ENCODE results near the gene CROCC2. TPM values are rescaled to one million over a fixed set of nuclear protein-coding genes. Genes with fewer than 3 reads are reported as not detected.
A peak's percentile ranks its signal among the peaks of the same experiment; 100 is the strongest.

The CROCC2 gene
- total and polyA plus RNA-seq, 7 experiments from 2014 or later: 0.22 TPM; not detected in 6

DNA sequence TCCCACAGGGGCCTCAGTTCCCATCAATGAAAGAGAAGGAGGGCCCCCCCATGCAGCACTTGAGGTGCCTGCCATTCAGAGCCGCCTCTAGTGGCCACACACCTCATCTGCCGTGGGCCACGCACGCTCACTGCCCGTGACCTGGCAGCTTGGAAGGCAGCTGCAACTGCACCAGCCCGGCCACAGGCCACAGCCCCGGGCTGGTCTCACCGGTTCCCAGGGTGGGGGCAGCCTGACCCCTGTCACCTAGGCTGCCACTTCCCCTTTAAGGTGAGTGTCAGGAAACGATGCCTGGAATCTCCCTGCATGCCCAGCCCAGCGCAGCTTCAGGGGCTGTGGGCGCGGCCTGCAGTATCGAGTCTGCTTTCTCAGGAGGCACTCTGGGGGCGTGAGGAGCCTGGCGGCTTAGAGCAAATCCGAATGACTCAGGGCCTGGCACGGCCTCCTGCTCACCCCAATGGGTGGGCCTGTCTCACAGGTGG, 12.7 kb upstream of the CROCC2 start:
- no peak for ATAC-seq
- peaks cover 0 to 5% (median 0%) of the 10 kb centered on the region in 7 donors for H3K4me1 Mint-ChIP-seq
- ChIA-PET CTCF (no interaction called here), POLR2A (interaction anchor here (1.1 kb wide), 1 partner anchor 56 kb away, joined by 3 read pairs; no protein-coding TSS in a partner anchor)
- Histone ChIP-seq H3K36me3 (ENCODE audit: control insufficient read depth in 2 of 3, insufficient read depth in 3 of 3, low read length in 3 of 3) (no peaks in the 10 kb centered on the region), H3K27me3 (ENCODE audit: control insufficient read depth in 2 of 2, insufficient read depth in 2 of 2, low read length in 2 of 2) (no peaks in the 10 kb centered on the region), H3K4me3 (ENCODE audit: low read length) (no peak overlapping the region), H3K9me3 (ENCODE audit: control insufficient read depth in 2 of 3, low read length in 3 of 3) (no peaks in the 10 kb centered on the region), H3K4me1 (ENCODE audit: control insufficient read depth in 2 of 2, insufficient read depth in 2 of 2, low read length in 2 of 2) (no peaks in the 10 kb centered on the region), H3K27ac (ENCODE audit: low read depth, low read length) (no peak overlapping the region)
- no peaks in the 10 kb centered on the region for H3K9me3 Mint-ChIP-seq
- no peak overlapping the region for H3K4me3 Mint-ChIP-seq
- no peaks in the 10 kb centered on the region for H3K36me3 Mint-ChIP-seq
- no peaks in the 10 kb centered on the region for H3K27me3 Mint-ChIP-seq
- no peak overlapping the region for H3K27ac Mint-ChIP-seq
- DNase-seq: peak in 1 of 9 donors; percentile 43
- intact Hi-C loops (cut with micrococcal nuclease): no loop called here

DNA sequence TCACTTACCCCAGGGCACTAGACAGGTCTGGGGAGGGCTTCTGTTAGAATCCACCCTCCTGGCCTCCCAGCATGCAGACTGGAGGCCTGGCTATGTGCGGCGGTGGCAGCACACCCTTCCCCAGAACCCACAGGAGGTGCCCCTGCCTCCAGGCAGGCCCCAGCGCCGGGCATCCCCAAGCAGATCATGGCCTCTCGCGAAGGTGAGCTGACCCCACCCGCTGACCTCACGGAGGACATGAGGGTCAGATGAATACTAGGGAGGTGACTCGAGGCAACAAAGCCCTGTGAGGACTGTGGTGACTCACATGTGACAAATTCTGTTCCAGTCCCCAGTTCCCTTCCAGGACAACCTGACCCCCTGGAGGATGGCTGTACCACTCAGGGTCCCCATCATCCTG, 12.1 kb upstream of the CROCC2 start:
- Histone ChIP-seq H3K36me3 (ENCODE audit: control insufficient read depth in 2 of 3, insufficient read depth in 3 of 3, low read length in 3 of 3) (no peaks in the 10 kb centered on the region), H3K4me3 (ENCODE audit: low read length) (no peak overlapping the region), H3K4me1 (ENCODE audit: control insufficient read depth in 2 of 2, insufficient read depth in 2 of 2, low read length in 2 of 2) (no peaks in the 10 kb centered on the region), H3K9me3 (ENCODE audit: control insufficient read depth in 2 of 3, low read length in 3 of 3) (no peaks in the 10 kb centered on the region), H3K27ac (ENCODE audit: low read depth, low read length) (no peak overlapping the region), H3K27me3 (ENCODE audit: control insufficient read depth in 2 of 2, insufficient read depth in 2 of 2, low read length in 2 of 2) (no peaks in the 10 kb centered on the region)
- no peak for DNase-seq
- POLR2A ChIA-PET: interaction anchor here (1.1 kb wide), 1 partner anchor 55 kb away, joined by 3 read pairs; no protein-coding TSS in a partner anchor
- Mint-ChIP-seq H3K9me3 (no peaks in the 10 kb centered on the region), H3K4me3 (no peak overlapping the region), H3K27me3 (no peaks in the 10 kb centered on the region), H3K27ac (no peak overlapping the region), H3K36me3 (no peaks in the 10 kb centered on the region), H3K4me1 (peaks cover 0 to 5% (median 0%) of the 10 kb centered on the region in 7 donors)
- no peak for ATAC-seq
- CTCF ChIA-PET: no interaction called here
- intact Hi-C loops (cut with micrococcal nuclease): no loop called here

DNA sequence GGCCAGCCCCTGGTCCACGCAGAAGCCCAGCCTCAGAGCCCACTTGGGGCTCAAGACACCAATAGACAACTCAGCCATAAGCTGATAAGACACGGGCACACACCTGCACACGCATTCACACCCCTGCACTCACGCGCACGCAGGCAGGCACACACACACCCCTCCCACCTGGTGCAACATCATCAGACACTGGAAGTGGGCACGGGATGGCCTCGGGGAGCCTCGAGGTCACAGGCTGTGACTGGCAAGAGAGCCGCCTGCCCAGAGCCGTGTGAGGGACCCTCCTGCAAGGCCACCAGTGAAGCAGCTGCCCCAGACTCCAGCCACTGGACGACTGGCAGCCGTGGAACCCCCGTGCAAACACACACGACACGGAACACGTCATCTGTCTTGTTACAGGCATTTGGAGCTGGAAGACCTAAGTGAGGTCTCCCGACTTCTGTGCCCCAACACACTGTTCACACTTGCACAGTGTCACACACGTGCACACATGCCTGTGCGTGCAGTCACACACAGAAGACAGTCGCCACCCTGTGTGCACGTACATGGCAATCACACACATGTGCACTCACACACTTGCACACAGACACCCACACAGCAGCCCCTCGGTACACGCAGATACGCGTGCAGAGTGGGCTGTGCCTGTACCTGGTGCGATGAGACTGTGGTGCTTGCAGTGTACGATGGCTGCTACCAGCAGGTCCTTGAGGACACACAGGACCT, 11.1 kb upstream of the CROCC2 start:
- ChIA-PET CTCF (no interaction called here), POLR2A (no interaction called here)
- no peaks in the 10 kb centered on the region for H3K36me3 ChIP-seq (ENCODE audit: control insufficient read depth in 2 of 3, insufficient read depth in 3 of 3, low read length in 3 of 3)
- H3K36me3 Mint-ChIP-seq: no peaks in the 10 kb centered on the region
- no peak overlapping the region for H3K4me3 ChIP-seq (ENCODE audit: low read length)
- no peaks in the 10 kb centered on the region for H3K4me1 ChIP-seq (ENCODE audit: control insufficient read depth in 2 of 2, insufficient read depth in 2 of 2, low read length in 2 of 2)
- no peaks in the 10 kb centered on the region for H3K9me3 Mint-ChIP-seq
- peaks cover 0 to 5% (median 0%) of the 10 kb centered on the region in 7 donors for H3K4me1 Mint-ChIP-seq
- intact Hi-C loops (cut with micrococcal nuclease): no loop called here
- H3K27ac ChIP-seq (ENCODE audit: low read depth, low read length): no peak overlapping the region
- no peak for ATAC-seq
- peak overlapping the region in 1 of 9 donors; percentile 16 for H3K27ac Mint-ChIP-seq
- no peaks in the 10 kb centered on the region for H3K27me3 ChIP-seq (ENCODE audit: control insufficient read depth in 2 of 2, insufficient read depth in 2 of 2, low read length in 2 of 2)
- peak overlapping the region in 1 of 10 donors; percentile 10 for H3K4me3 Mint-ChIP-seq
- no peak for DNase-seq
- no peaks in the 10 kb centered on the region for H3K9me3 ChIP-seq (ENCODE audit: control insufficient read depth in 2 of 3, low read length in 3 of 3)
- no peaks in the 10 kb centered on the region for H3K27me3 Mint-ChIP-seq

DNA sequence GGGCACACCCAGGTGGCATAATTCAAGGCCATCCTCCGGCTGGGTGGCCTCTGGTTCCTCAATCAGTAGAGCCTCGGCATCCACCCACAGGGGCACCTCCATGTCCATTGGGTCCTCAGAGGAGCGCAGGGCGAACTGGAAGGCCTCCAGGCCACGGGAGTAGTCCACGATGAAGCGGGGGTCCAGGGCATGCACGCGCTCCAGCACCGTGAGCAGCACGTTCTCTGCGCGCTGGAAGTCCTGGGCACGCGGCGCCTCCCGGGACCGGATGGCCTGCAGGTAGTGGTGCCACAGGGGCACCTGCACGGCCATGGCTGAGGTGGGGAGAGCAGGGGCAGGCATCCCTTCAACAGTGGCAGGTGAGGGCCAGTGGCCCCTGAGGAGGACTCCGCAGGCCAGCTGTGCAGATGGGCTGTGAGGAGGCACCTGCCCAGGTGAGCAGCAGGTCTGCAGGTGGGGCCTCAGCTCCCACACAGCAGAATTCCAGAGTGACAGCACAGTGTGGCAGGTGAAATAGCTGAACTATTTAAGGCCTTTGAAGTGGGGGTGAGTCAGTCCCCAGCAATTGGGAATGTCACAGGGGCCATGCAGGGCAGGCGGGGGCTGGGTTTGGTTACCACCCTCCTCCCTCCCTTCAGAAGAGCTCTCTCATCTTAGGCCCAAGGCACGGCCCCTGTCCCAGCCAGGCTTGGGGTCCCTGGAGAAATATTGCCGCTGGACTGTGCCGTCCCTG, 10.3 kb upstream of the CROCC2 start, which contains the start of gene MAB21L4:
TSS of gene MAB21L4 (minus strand) at position 501 of the 733 bp plus-strand sequence. CDS start at position 342, 159 bp downstream.
- H3K9me3 ChIP-seq (ENCODE audit: control insufficient read depth in 2 of 3, low read length in 3 of 3): no peaks in the 10 kb centered on the region
- Mint-ChIP-seq H3K27me3 (no peaks in the 10 kb centered on the region), H3K4me1 (peaks cover 0 to 5% (median 0%) of the 10 kb centered on the region in 7 donors), H3K27ac (peak within 1 kb of the TSS in 1 of 9 donors; percentile 16), H3K9me3 (no peaks in the 10 kb centered on the region), H3K4me3 (peak within 1 kb of the TSS in 1 of 10 donors; percentile 10), H3K36me3 (no peaks in the 10 kb centered on the region)
- H3K36me3 ChIP-seq (ENCODE audit: control insufficient read depth in 2 of 3, insufficient read depth in 3 of 3, low read length in 3 of 3): no peaks in the 10 kb centered on the region
- H3K4me1 ChIP-seq (ENCODE audit: control insufficient read depth in 2 of 2, insufficient read depth in 2 of 2, low read length in 2 of 2): no peaks in the 10 kb centered on the region
- DNase-seq: no peak
- POLR2A ChIA-PET: no interaction called here
- ATAC-seq: no peak
- no peaks in the 10 kb centered on the region for H3K27me3 ChIP-seq (ENCODE audit: control insufficient read depth in 2 of 2, insufficient read depth in 2 of 2, low read length in 2 of 2)
- CTCF ChIA-PET: no interaction called here
- intact Hi-C loops (cut with micrococcal nuclease): no loop called here
- H3K4me3 ChIP-seq (ENCODE audit: low read length): no peak within 1 kb of the TSS
- H3K27ac ChIP-seq (ENCODE audit: low read depth, low read length): no peak within 1 kb of the TSS

DNA sequence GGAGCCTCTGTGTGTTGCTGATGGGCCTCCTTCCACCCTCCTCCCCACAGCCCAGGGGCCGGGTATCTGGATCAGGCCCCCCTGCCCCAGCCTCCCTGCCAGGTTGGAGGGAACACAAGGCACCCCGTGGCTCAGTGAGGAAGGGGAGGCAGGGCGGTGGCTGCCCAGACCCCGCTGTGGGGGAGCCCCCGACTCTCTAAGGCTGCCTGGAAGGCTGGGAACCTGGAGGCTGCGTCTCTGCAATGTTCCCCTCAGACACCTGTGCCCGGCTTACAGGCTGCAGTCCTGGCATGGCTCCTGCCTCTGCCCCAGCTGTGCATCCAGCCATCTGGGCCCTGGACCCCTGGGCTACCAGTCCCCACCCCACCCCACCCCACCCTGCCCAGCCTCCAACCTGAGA, 9.7 kb upstream of the CROCC2 start:
- Mint-ChIP-seq H3K4me1 (peaks cover 0 to 5% (median 0%) of the 10 kb centered on the region in 7 donors), H3K36me3 (no peaks in the 10 kb centered on the region), H3K9me3 (no peaks in the 10 kb centered on the region), H3K27ac (no peak overlapping the region), H3K27me3 (no peaks in the 10 kb centered on the region), H3K4me3 (no peak overlapping the region)
- no peak overlapping the region for H3K4me3 ChIP-seq (ENCODE audit: low read length)
- H3K27ac ChIP-seq (ENCODE audit: low read depth, low read length): no peak overlapping the region
- no peak for DNase-seq
- no peaks in the 10 kb centered on the region for H3K4me1 ChIP-seq (ENCODE audit: control insufficient read depth in 2 of 2, insufficient read depth in 2 of 2, low read length in 2 of 2)
- no peaks in the 10 kb centered on the region for H3K9me3 ChIP-seq (ENCODE audit: control insufficient read depth in 2 of 3, low read length in 3 of 3)
- no peak for ATAC-seq
- CTCF ChIA-PET: no interaction called here
- POLR2A ChIA-PET: no interaction called here
- intact Hi-C loops (cut with micrococcal nuclease): no loop called here
- no peaks in the 10 kb centered on the region for H3K27me3 ChIP-seq (ENCODE audit: control insufficient read depth in 2 of 2, insufficient read depth in 2 of 2, low read length in 2 of 2)
- no peaks in the 10 kb centered on the region for H3K36me3 ChIP-seq (ENCODE audit: control insufficient read depth in 2 of 3, insufficient read depth in 3 of 3, low read length in 3 of 3)

DNA sequence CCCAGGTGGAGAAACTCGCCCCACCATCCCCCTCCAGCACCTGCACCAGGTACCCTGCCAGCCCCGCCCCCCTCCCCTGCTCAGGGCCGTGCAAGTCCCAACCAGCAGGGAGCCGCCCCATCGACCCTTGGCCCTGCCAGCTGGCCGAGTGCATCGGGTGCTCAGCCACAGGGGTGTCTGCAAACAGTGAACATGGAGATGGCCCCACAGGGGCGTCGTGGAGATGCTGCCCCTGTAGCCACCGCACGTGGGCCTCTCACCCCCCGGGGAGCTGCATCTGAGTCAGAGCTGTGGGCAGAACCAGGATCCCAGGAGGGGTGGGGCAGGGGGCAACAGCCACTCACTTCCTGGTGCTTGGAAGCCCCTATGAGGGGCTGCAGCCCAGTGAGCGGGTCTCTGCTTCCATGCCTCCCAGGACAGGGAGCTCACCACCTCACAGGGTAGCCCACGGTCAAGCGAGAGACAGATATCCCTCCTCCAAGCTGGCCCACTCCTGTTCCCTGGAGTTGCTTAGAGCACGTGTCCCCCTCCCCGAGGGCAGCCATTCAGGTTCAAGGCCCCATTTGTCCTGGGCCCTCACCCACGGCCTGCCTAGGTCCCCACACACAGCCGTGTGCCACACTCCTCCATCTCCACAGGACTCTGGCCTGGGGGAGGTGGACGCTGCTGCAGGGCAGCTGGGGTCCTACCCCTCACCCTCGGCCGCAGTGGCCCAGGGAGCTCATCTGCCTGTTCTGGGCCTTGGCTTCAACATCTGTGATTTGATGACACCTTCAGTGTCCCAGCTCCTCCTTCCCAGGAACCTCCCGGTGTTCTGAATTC, 9.1 kb upstream of the CROCC2 start:
- no peak for DNase-seq
- Histone ChIP-seq H3K4me3 (ENCODE audit: low read length) (no peak overlapping the region), H3K27ac (ENCODE audit: low read depth, low read length) (no peak overlapping the region), H3K27me3 (ENCODE audit: control insufficient read depth in 2 of 2, insufficient read depth in 2 of 2, low read length in 2 of 2) (no peaks in the 10 kb centered on the region), H3K9me3 (ENCODE audit: control insufficient read depth in 2 of 3, low read length in 3 of 3) (no peaks in the 10 kb centered on the region), H3K4me1 (ENCODE audit: control insufficient read depth in 2 of 2, insufficient read depth in 2 of 2, low read length in 2 of 2) (no peaks in the 10 kb centered on the region), H3K36me3 (ENCODE audit: control insufficient read depth in 2 of 3, insufficient read depth in 3 of 3, low read length in 3 of 3) (no peaks in the 10 kb centered on the region)
- ChIA-PET CTCF (interaction anchor here (0.6 kb wide), 1 partner anchor 418 kb away, joined by 4 read pairs; no protein-coding TSS in a partner anchor), POLR2A (no interaction called here)
- H3K9me3 Mint-ChIP-seq: no peaks in the 10 kb centered on the region
- no peak for ATAC-seq
- H3K4me3 Mint-ChIP-seq: no peak overlapping the region
- no peak overlapping the region for H3K27ac Mint-ChIP-seq
- peaks cover 0 to 5% (median 0%) of the 10 kb centered on the region in 7 donors for H3K4me1 Mint-ChIP-seq
- no peaks in the 10 kb centered on the region for H3K36me3 Mint-ChIP-seq
- H3K27me3 Mint-ChIP-seq: no peaks in the 10 kb centered on the region
- intact Hi-C loops (cut with micrococcal nuclease): no loop called here

All from naive thymus-derived CD4-positive, alpha-beta T cell (primary cell).